Measurements from ENCODE around the gene PLAGL2.

Gene PLAGL2

GRCh38 chr20:32144898-32145662 is 62.5 kb downstream of the PLAGL2 start:
- DNase-seq = no peak

- DNase-seq = no peak
Observed at GRCh38 chr20:32142991-32143390, 64.6 kb downstream of the PLAGL2 start.

Data from HCEC 1CT (cell line).